ENCODE measurements around the gene UBD.

Gene UBD

GRCh38 chr6:29525311-29525639 is 34.3 kb downstream of the UBD start:
- no peak overlapping the region for H3K4me3 ChIP-seq (ENCODE audit: low read depth, low read length)
- DNase-seq (ENCODE audit: low read depth): no peak
- TF ChIP-seq CTCF (IDR thresholded peaks at IDR 0.05; ENCODE audit: low read depth, low read length, missing control alignments): no peak

GRCh38 chr6:29524444-29525310 is 34.9 kb downstream of the UBD start:
- TF ChIP-seq CTCF (IDR thresholded peaks at IDR 0.05; ENCODE audit: low read depth, low read length, missing control alignments): no peak
- in situ Hi-C loops (cut with HindIII; ENCODE audit: low sequenced_read_pairs): no loop called here
- no peak overlapping the region for H3K4me3 ChIP-seq (ENCODE audit: low read depth, low read length)
- no peak for DNase-seq (ENCODE audit: low read depth)

More at GRCh38 chr6:29525311-29525639, 34.3 kb downstream of the UBD start:
- in situ Hi-C loops (cut with HindIII; ENCODE audit: low sequenced_read_pairs): no loop called here

GRCh38 chr6:29524044-29524443 is 35.5 kb downstream of the UBD start:
- in situ Hi-C loops (cut with HindIII; ENCODE audit: low sequenced_read_pairs): no loop called here
- DNase-seq (ENCODE audit: low read depth): no peak
- no peak for TF ChIP-seq CTCF (IDR thresholded peaks at IDR 0.05; ENCODE audit: low read depth, low read length, missing control alignments)
- H3K4me3 ChIP-seq (ENCODE audit: low read depth, low read length): no peak overlapping the region

GRCh38 chr6:29522227-29522626 is 37.3 kb downstream of the UBD start:
- H3K4me3 ChIP-seq (ENCODE audit: low read depth, low read length): no peak overlapping the region
- no peak for DNase-seq (ENCODE audit: low read depth)
- in situ Hi-C loops (cut with HindIII; ENCODE audit: low sequenced_read_pairs): no loop called here
- no peak for TF ChIP-seq CTCF (IDR thresholded peaks at IDR 0.05; ENCODE audit: low read depth, low read length, missing control alignments)

GRCh38 chr6:29521006-29521680 is 38.4 kb downstream of the UBD start:
- in situ Hi-C loops (cut with HindIII; ENCODE audit: low sequenced_read_pairs): no loop called here
- no peak for TF ChIP-seq CTCF (IDR thresholded peaks at IDR 0.05; ENCODE audit: low read depth, low read length, missing control alignments)
- no peak for DNase-seq (ENCODE audit: low read depth)
- H3K4me3 ChIP-seq (ENCODE audit: low read depth, low read length): no peak overlapping the region

GRCh38 chr6:29520232-29520631 is 39.3 kb downstream of the UBD start:
- no peak for TF ChIP-seq CTCF (IDR thresholded peaks at IDR 0.05; ENCODE audit: low read depth, low read length, missing control alignments)
- no peak for DNase-seq (ENCODE audit: low read depth)
- in situ Hi-C loops (cut with HindIII; ENCODE audit: low sequenced_read_pairs): no loop called here
- H3K4me3 ChIP-seq (ENCODE audit: low read depth, low read length): no peak overlapping the region

Data from astrocyte of the cerebellum (primary cell).